Globus pallidus (tissue), 1 donor: ENCODE measurements around the gene TSPAN3.
A peak's percentile ranks its signal among the peaks of the same experiment; 100 is the strongest.

ENCODE experiments used
- DNase-seq: peaks from one replicate; pipeline ENCODE4 v3.0.0-alpha.2; 2015; ENCODE audit warnings: low spot score

Gene TSPAN3

GRCh38 chr15:77023576-77024272 lies 47.2 kb downstream of the TSPAN3 start:
- DNase-seq, result no peak

GRCh38 chr15:77022646-77023575 lies 48.0 kb downstream of the TSPAN3 start:
- DNase-seq, result no peak

- no peak for DNase-seq
These were observed 49.0 kb downstream of the TSPAN3 start for GRCh38 chr15:77021803-77022381.

GRCh38 chr15:77021088-77021481 lies 49.8 kb downstream of the TSPAN3 start:
- DNase-seq, result no peak

GRCh38 chr15:77020348-77021087 lies 50.4 kb downstream of the TSPAN3 start:
- DNase-seq, result no peak

- no peak for DNase-seq
These were observed 51.2 kb downstream of the TSPAN3 start for GRCh38 chr15:77019521-77020331.

GRCh38 chr15:77018796-77019505 lies 52.0 kb downstream of the TSPAN3 start:
- DNase-seq, result no peak

- DNase-seq, result no peak
These were observed 52.9 kb downstream of the TSPAN3 start for GRCh38 chr15:77017761-77018720.

GRCh38 chr15:77017091-77017660 lies 53.7 kb downstream of the TSPAN3 start:
- no peak for DNase-seq

GRCh38 chr15:77016321-77016695 lies 54.6 kb downstream of the TSPAN3 start:
- DNase-seq, result no peak

- no peak for DNase-seq
These were observed 55.1 kb downstream of the TSPAN3 start for GRCh38 chr15:77015646-77016320.

- peak; percentile 13 for DNase-seq
These were observed 56.5 kb downstream of the TSPAN3 start for GRCh38 chr15:77014132-77015081.

- DNase-seq, result no peak
These were observed 57.2 kb downstream of the TSPAN3 start for GRCh38 chr15:77013776-77014131.

GRCh38 chr15:77012868-77013267 lies 58.0 kb downstream of the TSPAN3 start:
- no peak for DNase-seq

- DNase-seq, result no peak
These were observed 58.7 kb downstream of the TSPAN3 start for GRCh38 chr15:77012117-77012712.

GRCh38 chr15:77010857-77011256 lies 60.1 kb downstream of the TSPAN3 start:
- DNase-seq, result no peak

- DNase-seq, result no peak
These were observed 60.6 kb downstream of the TSPAN3 start for GRCh38 chr15:77010312-77010686.
